WI38 (cell line): ENCODE data around the gene CLRN1.

ENCODE experiments used
- H3K4me3 ChIP-seq: 2 replicates; pipeline ENCODE4 v1.5.1; 2011; ENCODE audit warnings: low read depth, mild to moderate bottlenecking, control low read depth, low read length
- TF ChIP-seq, protein P1 (sequence below): IDR thresholded peaks from 2 replicates; pipeline ENCODE4 v1.5.1; 2012; ENCODE audit warnings: low read depth, mild to moderate bottlenecking, control low read depth, low read length

Gene CLRN1

DNA sequence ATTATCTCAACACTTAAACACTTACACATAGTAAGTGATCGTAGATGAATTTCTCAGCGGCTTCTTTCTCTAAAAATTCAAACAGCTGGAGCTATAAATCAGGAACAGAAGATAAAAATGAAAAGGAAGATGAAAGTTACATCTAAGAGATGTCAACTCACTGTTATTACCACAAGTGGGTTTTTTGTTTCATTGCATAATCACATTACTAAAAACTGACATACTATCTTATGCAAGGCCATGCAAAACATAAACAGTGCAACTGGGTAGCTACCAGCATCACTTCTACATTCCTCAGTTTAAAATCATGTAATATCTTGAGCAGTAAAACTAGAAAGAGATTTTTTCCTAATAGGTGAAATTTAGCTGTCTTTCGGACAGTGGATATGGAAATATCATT is 82.2 kb downstream of the CLRN1 start:
- TF ChIP-seq, protein P1, sequence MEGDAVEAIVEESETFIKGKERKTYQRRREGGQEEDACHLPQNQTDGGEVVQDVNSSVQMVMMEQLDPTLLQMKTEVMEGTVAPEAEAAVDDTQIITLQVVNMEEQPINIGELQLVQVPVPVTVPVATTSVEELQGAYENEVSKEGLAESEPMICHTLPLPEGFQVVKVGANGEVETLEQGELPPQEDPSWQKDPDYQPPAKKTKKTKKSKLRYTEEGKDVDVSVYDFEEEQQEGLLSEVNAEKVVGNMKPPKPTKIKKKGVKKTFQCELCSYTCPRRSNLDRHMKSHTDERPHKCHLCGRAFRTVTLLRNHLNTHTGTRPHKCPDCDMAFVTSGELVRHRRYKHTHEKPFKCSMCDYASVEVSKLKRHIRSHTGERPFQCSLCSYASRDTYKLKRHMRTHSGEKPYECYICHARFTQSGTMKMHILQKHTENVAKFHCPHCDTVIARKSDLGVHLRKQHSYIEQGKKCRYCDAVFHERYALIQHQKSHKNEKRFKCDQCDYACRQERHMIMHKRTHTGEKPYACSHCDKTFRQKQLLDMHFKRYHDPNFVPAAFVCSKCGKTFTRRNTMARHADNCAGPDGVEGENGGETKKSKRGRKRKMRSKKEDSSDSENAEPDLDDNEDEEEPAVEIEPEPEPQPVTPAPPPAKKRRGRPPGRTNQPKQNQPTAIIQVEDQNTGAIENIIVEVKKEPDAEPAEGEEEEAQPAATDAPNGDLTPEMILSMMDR: no peak
- H3K4me3 ChIP-seq: no peak overlapping the region

DNA sequence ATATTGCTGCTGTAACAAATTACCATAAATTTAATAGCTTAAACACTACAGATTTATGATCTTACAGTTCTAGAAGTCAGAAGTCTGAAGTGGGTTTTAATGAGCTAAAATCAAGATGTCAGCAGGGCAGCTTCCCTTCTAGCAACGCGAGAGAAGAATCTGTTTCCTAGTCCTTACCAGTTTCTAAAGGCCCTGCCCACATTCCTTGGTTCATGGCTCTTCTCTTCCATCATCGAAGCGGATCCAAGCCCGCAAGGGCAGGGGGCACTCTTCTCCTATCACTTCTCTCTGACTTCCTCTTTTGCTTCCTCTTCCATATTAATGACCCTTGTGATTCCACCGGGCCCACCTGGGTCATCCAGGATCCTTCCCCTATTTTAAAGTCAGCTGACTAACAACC is 83.4 kb downstream of the CLRN1 start:
- TF ChIP-seq, protein P1: no peak
- H3K4me3 ChIP-seq: no peak overlapping the region

DNA sequence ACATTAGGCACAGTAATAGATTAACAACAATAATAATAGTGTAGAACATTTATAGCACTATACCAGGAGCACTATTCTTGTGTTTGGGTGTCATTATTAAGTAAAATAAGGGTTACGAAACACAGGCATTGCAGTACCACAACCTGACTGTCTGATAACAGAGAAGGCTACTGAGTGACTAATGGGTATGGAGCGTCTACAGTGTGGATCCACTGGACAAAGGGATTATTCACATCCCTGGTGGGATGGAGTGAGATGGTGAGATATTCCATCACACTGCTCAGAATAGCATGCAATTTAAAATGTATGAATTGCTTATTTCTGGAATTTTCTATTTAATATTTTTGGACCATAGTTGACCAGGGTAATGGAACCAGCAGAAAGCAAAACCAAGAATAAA is 85.5 kb downstream of the CLRN1 start:
- TF ChIP-seq, protein P1: no peak

DNA sequence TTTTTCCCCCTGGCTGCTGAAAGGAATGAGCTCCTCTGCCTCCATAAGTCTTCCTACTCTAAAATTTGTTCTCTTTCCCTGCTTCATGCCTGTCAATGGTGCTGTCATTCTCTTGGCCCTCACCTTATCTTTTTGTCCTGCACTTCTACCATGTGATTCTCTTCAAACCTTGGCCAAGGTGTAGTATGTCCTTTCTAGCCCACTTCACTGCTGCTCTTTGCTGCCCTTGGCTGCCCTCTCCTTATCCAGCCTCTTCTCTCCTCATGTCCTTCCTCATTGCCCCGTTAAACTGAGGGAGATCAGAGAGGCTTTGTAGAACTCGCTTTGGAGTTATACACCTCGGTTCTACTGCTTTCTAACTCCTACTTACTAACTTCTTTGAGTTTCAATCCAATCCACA is 87.0 kb downstream of the CLRN1 start:
- no peak overlapping the region for H3K4me3 ChIP-seq
- TF ChIP-seq, protein P1: no peak

More for the DNA sequence above, 85.5 kb downstream of the CLRN1 start:
- no peak overlapping the region for H3K4me3 ChIP-seq

DNA sequence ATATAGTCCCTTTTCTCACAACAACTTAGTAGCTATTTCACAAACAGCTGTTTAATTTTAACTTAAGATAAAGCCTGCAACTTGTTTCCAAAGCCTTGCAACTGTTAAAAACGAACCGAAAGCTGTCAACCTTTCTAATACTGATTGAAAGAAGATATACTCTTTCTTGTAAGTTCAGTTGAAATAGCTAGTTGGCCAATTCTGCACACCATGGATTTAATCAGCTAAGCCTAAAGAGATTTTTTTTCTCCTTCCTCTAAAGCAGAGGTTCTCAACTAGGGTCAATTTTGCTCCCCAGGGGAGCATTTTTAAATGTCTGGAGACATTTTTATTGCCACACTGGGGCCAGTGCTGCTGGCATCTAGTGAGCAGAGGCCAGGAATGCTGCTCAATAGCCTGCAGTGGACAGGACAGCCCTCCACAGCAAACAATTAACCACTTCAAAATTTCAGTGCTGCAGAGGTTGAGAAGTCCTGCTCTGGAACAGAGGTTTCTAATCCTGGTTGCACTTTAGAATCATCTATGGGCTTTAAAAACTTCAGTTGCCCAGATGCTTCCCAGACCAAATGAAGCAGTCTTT is 93.4 kb downstream of the CLRN1 start:
- H3K4me3 ChIP-seq: no peak overlapping the region
- TF ChIP-seq, protein P1: no peak

DNA sequence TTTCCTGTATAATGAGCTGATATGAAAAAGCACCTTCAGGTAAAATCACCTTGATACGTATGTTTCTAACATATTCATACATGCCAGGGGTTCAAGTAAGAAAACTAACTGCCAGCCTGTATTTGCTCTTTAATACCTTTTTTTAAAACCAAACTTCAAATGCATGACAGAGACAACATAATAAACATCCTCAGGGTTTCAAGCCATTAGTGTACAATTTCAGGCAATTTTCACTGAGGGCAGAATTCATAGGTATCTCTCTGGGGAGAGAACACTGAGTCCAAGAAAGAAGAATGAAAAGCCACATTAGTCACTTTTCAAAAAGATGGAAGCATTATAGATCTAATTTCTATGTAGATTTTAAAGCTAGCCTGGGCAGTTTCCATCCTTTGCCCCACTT is 94.2 kb downstream of the CLRN1 start:
- TF ChIP-seq, protein P1: no peak
- H3K4me3 ChIP-seq: no peak overlapping the region

DNA sequence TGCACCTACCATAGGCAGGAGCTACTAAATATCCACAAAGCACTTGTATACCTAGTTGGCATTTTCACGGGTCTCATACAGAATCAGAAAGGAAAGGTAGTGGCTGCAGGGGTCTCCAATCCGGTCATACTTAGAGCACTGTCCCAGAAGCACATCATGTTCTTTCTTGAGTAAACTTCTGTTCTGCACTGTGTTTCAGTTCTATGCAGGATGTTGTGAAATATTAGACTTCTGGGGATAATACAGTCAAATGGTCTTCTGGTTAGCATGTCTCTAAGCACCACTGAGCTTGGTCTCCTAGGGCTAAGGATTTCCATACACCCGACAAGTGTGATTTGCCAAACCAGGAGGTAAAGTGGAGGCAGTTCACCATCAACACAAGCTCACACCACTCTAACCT is 95.2 kb downstream of the CLRN1 start:
- no peak overlapping the region for H3K4me3 ChIP-seq
- TF ChIP-seq, protein P1: no peak
